HCT116 (cell line): Measurements from ENCODE around the gene CLEC16A. TPM values are rescaled to one million over a fixed set of nuclear protein-coding genes. Genes with fewer than 3 reads are reported as not detected.

Experiments used
- ATAC-seq: fragments of 200-7000 bp; cut with Tn5 transposase; 2 replicates; pipeline ENCODE4 v1.9.1; 2020; ENCODE audit warnings: mild to moderate bottlenecking, moderate library complexity
- BruUV-seq: library from RNA; stranded (reverse); fragments of 400-500 nt; replicated peaks from 2 replicates; lab custom pipeline; 2021; lab: Mats Ljungman, UMichigan
- CTCF ChIA-PET: fragments of 300-600 bp; sonication (Branson Sonifier 250); formaldehyde crosslinking; loops from one replicate; lab custom pipeline; 2021; ENCODE audit warnings: antibody characterized with exemption; lab: Charles Lee
- POLR2A ChIA-PET: fragments of 300-600, 350-600 bp; sonication (Branson Sonifier 250); formaldehyde crosslinking; loops from one replicate; lab custom pipeline; 2021; ENCODE audit warnings: antibody characterized with exemption; lab: Charles Lee
- RAD21 ChIA-PET, 2 experiments: fragments of 300-600 bp; sonication (Branson Sonifier 250); formaldehyde crosslinking; loops; one replicate each; lab custom pipeline; 2023; ENCODE audit warnings: low total read pairs in 2 of 2; ENCODE audit not compliant: uncharacterized antibody in 2 of 2, unreplicated experiment in 2 of 2, low non-redundant PET in 1 of 2; lab: Charles Lee
- DNase-seq: peaks from one replicate; pipeline ENCODE4 v3.0.0-alpha.2; 2010; ENCODE audit warnings: low read depth, low spot score
- H2AFZ ChIP-seq: fragments of 200-600 bp; shearing (Covaris generic), sonication (generic); 2 replicates; pipeline ENCODE4 v1.6.1; 2017; ENCODE audit warnings: low read depth, mixed run types, mixed read lengths, antibody characterized with exemption, low read length; ENCODE audit not compliant: poor library complexity, severe bottlenecking
- H3K27ac ChIP-seq: 2 replicates; pipeline ENCODE4 v1.5.1; 2012; ENCODE audit warnings: low read depth, low read length
- H3K27me3 ChIP-seq: fragments of 200-600 bp; sonication (generic); 2 replicates; pipeline ENCODE4 v1.6.1; 2016; ENCODE audit warnings: mixed run types, low read length, mixed read lengths; ENCODE audit not compliant: insufficient read depth
- H3K36me3 ChIP-seq, 2 experiments: fragments of 200-500 bp in 1 of 2; fragments of 200-600 bp in 1 of 2; sonication (Bioruptor generic) in 1 of 2; sonication (generic) in 1 of 2; 2 replicates each; pipeline versions ENCODE4 v1.5.1 to v1.6.1; 2014 to 2016; ENCODE audit warnings: low read length in 2 of 2, inconsistent platforms in 1 of 2, mixed read lengths in 1 of 2, mixed run types in 1 of 2; ENCODE audit not compliant: insufficient read depth in 2 of 2, control insufficient read depth in 1 of 2
- H3K4me1 ChIP-seq, 2 experiments: fragments of 200-600 bp in 1 of 2; sonication (generic) in 1 of 2; 2 replicates each; pipeline versions ENCODE4 v1.5.1 to v1.6.1; 2012 to 2017; ENCODE audit warnings: low read length in 2 of 2, inconsistent platforms in 1 of 2, mild to moderate bottlenecking in 1 of 2, mixed read lengths in 1 of 2, mixed run types in 1 of 2, moderate library complexity in 1 of 2; ENCODE audit not compliant: insufficient read depth in 2 of 2, control insufficient read depth in 1 of 2
- H3K4me2 ChIP-seq: fragments of 200-600 bp; sonication (generic); 2 replicates; pipeline ENCODE4 v1.6.1; 2017; ENCODE audit warnings: mixed run types, low read length, mixed read lengths
- H3K4me3 ChIP-seq, 2 experiments: fragments of 200-600 bp in 1 of 2; sonication (generic) in 1 of 2; replicated peaks in 1 of 2; 2 replicates each; pipeline ENCODE4 v1.5.1; 2011 to 2016; ENCODE audit warnings: low read length in 2 of 2, control low read depth in 1 of 2, low read depth in 1 of 2, mild to moderate bottlenecking in 1 of 2, mixed read lengths in 1 of 2, mixed run types in 1 of 2
- H3K79me2 ChIP-seq: fragments of 200-600 bp; sonication (generic); 2 replicates; pipeline ENCODE4 v1.6.1; 2017; ENCODE audit warnings: mild to moderate bottlenecking, mixed run types, low read length, moderate library complexity, mixed read lengths; ENCODE audit not compliant: insufficient read depth
- H3K9ac ChIP-seq: fragments of 200-600 bp; sonication (generic); 2 replicates; pipeline ENCODE4 v1.6.1; 2016; ENCODE audit warnings: low read length, mixed read lengths
- H3K9me2 ChIP-seq: fragments of 200-600 bp; sonication (generic), shearing (Covaris generic); 2 replicates; pipeline ENCODE4 v1.6.1; 2017; ENCODE audit warnings: mixed run types, mild to moderate bottlenecking, moderate library complexity; ENCODE audit not compliant: insufficient read depth
- H3K9me3 ChIP-seq, 2 experiments: fragments of 200-500 bp in 1 of 2; fragments of 200-600 bp in 1 of 2; sonication (Bioruptor generic) in 1 of 2; sonication (generic) in 1 of 2; 2 replicates each; pipeline ENCODE4 v1.6.1; 2014 to 2017; ENCODE audit warnings: low read length in 2 of 2, mixed read lengths in 2 of 2, inconsistent platforms in 1 of 2, low read depth in 1 of 2, mild to moderate bottlenecking in 1 of 2, mixed run types in 1 of 2, moderate library complexity in 1 of 2; ENCODE audit not compliant: control insufficient read depth in 1 of 2, insufficient read depth in 1 of 2
- H4K20me1 ChIP-seq: fragments of 200-600 bp; sonication (generic), shearing (Covaris generic); 2 replicates; pipeline ENCODE4 v1.6.1; 2017; ENCODE audit warnings: mixed run types, mild to moderate bottlenecking, moderate library complexity; ENCODE audit not compliant: insufficient read depth
- CEBPB ChIP-seq: IDR thresholded peaks from 2 replicates; pipeline ENCODE4 v1.6.1; 2012; ENCODE audit warnings: low read depth
- EGR1 ChIP-seq: IDR thresholded peaks from 2 replicates; pipeline ENCODE4 v1.6.1; 2012; ENCODE audit warnings: low read depth
- ELF1 ChIP-seq: IDR thresholded peaks from 2 replicates; pipeline ENCODE4 v1.6.1; 2012; ENCODE audit warnings: low read depth, borderline replicate concordance
- EZH2 ChIP-seq: fragments of 200-600 bp; sonication (generic); IDR thresholded peaks from 2 replicates; pipeline ENCODE4 v1.6.1; 2017; ENCODE audit warnings: antibody characterized with exemption, mixed run types
- JUND ChIP-seq: IDR thresholded peaks from 2 replicates; pipeline ENCODE4 v1.6.1; 2012
- POLR2A ChIP-seq: IDR thresholded peaks from 2 replicates; pipeline ENCODE4 v1.7.0; 2011; ENCODE audit warnings: borderline replicate concordance; ENCODE audit not compliant: insufficient read depth, insufficient read length; ENCODE audit errors: extremely low read depth
- POLR2AphosphoS5 ChIP-seq: IDR thresholded peaks from 2 replicates; pipeline ENCODE4 v1.6.1; 2011; ENCODE audit warnings: mild to moderate bottlenecking, low read depth, low read length, moderate library complexity
- SP1 ChIP-seq: IDR thresholded peaks from 2 replicates; pipeline ENCODE4 v1.6.1; 2012; ENCODE audit warnings: low read depth
- YY1 ChIP-seq: IDR thresholded peaks from 2 replicates; pipeline ENCODE4 v1.6.1; 2011; ENCODE audit warnings: low read length, low read depth, moderate library complexity, mild to moderate bottlenecking; ENCODE audit not compliant: insufficient replicate concordance; ENCODE audit errors: extremely low read depth
- ZFX ChIP-seq: fragments of 450-650 bp; IDR thresholded peaks from 2 replicates; pipeline ENCODE4 v1.6.1; 2017
- intact Hi-C: fragments of 100-400 bp; cut with micrococcal nuclease; formaldehyde crosslinking; loops from 2 replicates; pipeline ENCODE4 v1.10.0; 2022
- total RNA-seq: library from RNA; stranded (reverse); gene quantifications from one replicate; pipeline ENCODE4 v1.2.1, GENCODE V29; 2021; ENCODE audit not compliant: unreplicated experiment

Gene CLEC16A
- total RNA-seq, 1 experiment from 2014 or later, result 18.0 TPM

DNA sequence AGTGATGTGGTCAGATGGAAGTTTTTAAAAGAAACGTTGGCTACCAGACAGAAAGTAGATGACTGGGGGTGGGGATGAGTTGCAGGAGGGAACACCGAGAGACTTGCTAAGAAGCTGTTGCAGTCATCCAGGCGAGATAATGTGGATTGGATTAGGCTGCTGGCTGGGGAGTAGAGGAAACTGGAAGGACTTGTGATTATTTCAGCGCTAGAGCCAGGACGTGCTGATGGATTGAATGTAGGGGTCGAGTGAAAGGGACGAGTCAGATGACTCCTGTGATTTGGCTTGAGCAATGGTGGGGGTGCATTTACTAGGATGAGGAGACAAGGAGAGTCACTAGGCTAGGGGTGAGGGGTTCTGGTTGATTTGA, 88.5 kb downstream of the CLEC16A start:
- intact Hi-C loops, result no loop called here
- no peak overlapping the region for H3K27ac ChIP-seq
- H2AFZ ChIP-seq, result no peak overlapping the region
- H3K79me2 ChIP-seq, result no peaks in the 10 kb centered on the region
- CTCF ChIA-PET, result no interaction called here
- peaks cover 0 to under 1% of the 10 kb centered on the region in 2 experiments; a peak in 1 of 4 replicates for H3K4me1 ChIP-seq
- no TSS peak for BruUV-seq
- ATAC-seq, result no peak
- no peak overlapping the region for H3K4me3 ChIP-seq
- H3K27me3 ChIP-seq, result no peaks in the 10 kb centered on the region
- no peaks in the 10 kb centered on the region for H3K9me2 ChIP-seq
- H4K20me1 ChIP-seq, result no peaks in the 10 kb centered on the region
- DNase-seq, result no peak
- TF ChIP-seq ELF1 (no peak), JUND (no peak), POLR2A (no peak)
- H3K36me3 ChIP-seq, result no peaks in the 10 kb centered on the region; a peak in 1 of 4 replicates
- POLR2A ChIA-PET, result no interaction called here
- H3K9ac ChIP-seq, result no peak overlapping the region
- H3K9me3 ChIP-seq, result no peaks in the 10 kb centered on the region
- no peak overlapping the region for H3K4me2 ChIP-seq
- RAD21 ChIA-PET, result no interaction called here

GRCh38 chr16:11033629-11034420, 89.5 kb downstream of the CLEC16A start:
- TF ChIP-seq EGR1 (no peak), SP1 (no peak), ZFX (no peak), POLR2AphosphoS5 (no peak), YY1 (no peak), CEBPB (no peak), EZH2 (no peak), POLR2A (no peak)
- TF ChIP-seq, all 23 proteins: peak for 0
- Histone ChIP-seq H3K9ac (no peak overlapping the region), H3K79me2 (no peaks in the 10 kb centered on the region), H3K9me3 (no peaks in the 10 kb centered on the region), H3K4me3 (no peak overlapping the region), H3K27ac (no peak overlapping the region), H3K9me2 (no peaks in the 10 kb centered on the region), H2AFZ (no peak overlapping the region), H3K27me3 (no peaks in the 10 kb centered on the region), H4K20me1 (no peaks in the 10 kb centered on the region), H3K4me1 (peaks cover 0 to 9% of the 10 kb centered on the region in 2 experiments; a peak in 1 of 4 replicates), H3K4me2 (no peak overlapping the region), H3K36me3 (no peaks in the 10 kb centered on the region; a peak in 1 of 4 replicates)
- ChIA-PET CTCF (no interaction called here), RAD21 (no interaction called here), POLR2A (no interaction called here)
- BruUV-seq, result no TSS peak
- intact Hi-C loops, result no loop called here
- DNase-seq, result no peak
- no peak for ATAC-seq
